A549 (cell line): ENCODE measurements around the gene ATP5ME. TPM values are rescaled to one million over a fixed set of nuclear protein-coding genes. Genes with fewer than 3 reads are reported as not detected.

Source experiments
- ATAC-seq, 2 experiments: fragments of 200-7000 bp in 1 of 2; fragments of >200 bp in 1 of 2; cut with Nextera tagmentation in 1 of 2; cut with Tn5 transposase in 1 of 2; 3 replicates each; pipeline versions ENCODE4 v1.8.0 to v1.9.1; 2018 to 2020; ENCODE audit warnings: mild to moderate bottlenecking in 1 of 2, moderate library complexity in 1 of 2
- CTCF ChIA-PET: fragments of 300-600 bp; sonication (Branson Sonifier 250); formaldehyde crosslinking; extraction: SDS; loops from one replicate; lab custom pipeline; 2021; ENCODE audit warnings: antibody characterized with exemption, inconsistent platforms; lab: Yijun Ruan, JAX
- POLR2A ChIA-PET: fragments of 350-600 bp; formaldehyde crosslinking; extraction: SDS; loops from one replicate; lab custom pipeline; 2021; ENCODE audit warnings: antibody characterized with exemption, inconsistent platforms; lab: Yijun Ruan, JAX
- DNase-seq, 2 experiments: peaks; one replicate each; pipeline versions ENCODE4 v3.0.0 to v3.0.0-alpha.2; 2011 to 2016; ENCODE audit warnings: low read depth in 1 of 2, low spot score in 1 of 2
- FAIRE-seq: peaks from 2 replicates; lab custom pipeline; 2011; peaks lifted over from hg19 to GRCh38; lab: Jason Lieb, UNC
- H3K27ac ChIP-seq, 2 experiments: fragments of >200 bp; sonication (Bioruptor Twin); formaldehyde crosslinking; 3 replicates each; pipeline ENCODE4 v1.5.1; 2016 to 2017
- H3K4me1 ChIP-seq: fragments of >200 bp; sonication (Bioruptor Twin); formaldehyde crosslinking; 3 replicates; pipeline ENCODE4 v1.6.1; 2016
- H3K4me2 ChIP-seq: fragments of >200 bp; sonication (Bioruptor Twin); formaldehyde crosslinking; 3 replicates; pipeline ENCODE4 v1.6.1; 2016
- H3K4me3 ChIP-seq: fragments of >200 bp; sonication (Bioruptor Twin); formaldehyde crosslinking; 3 replicates; pipeline ENCODE4 v1.5.1; 2016
- H3K9me3 ChIP-seq: fragments of >200 bp; sonication (Bioruptor Twin); formaldehyde crosslinking; 3 replicates; pipeline ENCODE4 v1.6.1; 2016
- BHLHE40 ChIP-seq: IDR thresholded peaks from 2 replicates; pipeline ENCODE4 v1.6.1; 2012; ENCODE audit warnings: low read depth, low read length, inconsistent platforms
- CBX2 ChIP-seq: fragments of 200-600 bp; sonication (generic); IDR thresholded peaks from 2 replicates; pipeline ENCODE4 v1.6.1; 2016; ENCODE audit warnings: low read depth, mild to moderate bottlenecking, borderline replicate concordance
- CBX8 ChIP-seq: fragments of 200-600 bp; sonication (generic); IDR thresholded peaks from 2 replicates; pipeline ENCODE4 v1.6.1; 2016
- CHD2 ChIP-seq: fragments of 150-350 bp; IDR thresholded peaks from 2 replicates; pipeline ENCODE4 v1.6.1; 2014; ENCODE audit warnings: low read length; ENCODE audit not compliant: partially characterized antibody
- EP300 ChIP-seq, 2 experiments: fragments of >200 bp; sonication (Bioruptor Twin); formaldehyde crosslinking; IDR thresholded peaks; 2 replicates in 1 of 2; 3 replicates in 1 of 2; pipeline ENCODE4 v1.6.1; 2016 to 2017
- FOXS1 ChIP-seq: fragments of 250-450 bp; sonication (Bioruptor Pico); IDR thresholded peaks from 2 replicates; pipeline ENCODE4 v1.5.0; 2020; ENCODE audit warnings: mild to moderate bottlenecking, moderate library complexity
- HOXA7 ChIP-seq: fragments of 250-450 bp; sonication (Bioruptor Pico); IDR thresholded peaks from 2 replicates; pipeline ENCODE4 v1.5.0; 2020; ENCODE audit warnings: mild to moderate bottlenecking, moderate library complexity
- JUN ChIP-seq, 2 experiments: fragments of >200 bp; sonication (Bioruptor Twin); formaldehyde crosslinking; IDR thresholded peaks; 2 replicates in 1 of 2; 3 replicates in 1 of 2; pipeline ENCODE4 v1.6.1; 2016 to 2017
- JUNB ChIP-seq: fragments of >200 bp; sonication (Bioruptor Twin); formaldehyde crosslinking; IDR thresholded peaks from 2 replicates; pipeline ENCODE4 v1.6.1; 2016
- KDM5A ChIP-seq: fragments of 200-600 bp; sonication (generic); IDR thresholded peaks from 2 replicates; pipeline ENCODE4 v1.6.1; 2016; ENCODE audit warnings: antibody characterized with exemption, mild to moderate bottlenecking
- MAFK ChIP-seq: fragments of 450-650 bp; IDR thresholded peaks from 2 replicates; pipeline ENCODE4 v1.6.1; 2014; ENCODE audit not compliant: partially characterized antibody
- MAZ ChIP-seq: fragments of 150-350 bp; IDR thresholded peaks from 2 replicates; pipeline ENCODE4 v1.6.1; 2014; ENCODE audit warnings: antibody characterized with exemption, low read depth, low read length, borderline replicate concordance
- NFE2L2 ChIP-seq: fragments of 150-350 bp; conservative IDR thresholded peaks from 2 replicates; pipeline ENCODE4 v1.6.1; 2014; ENCODE audit warnings: low read length
- NPAS2 ChIP-seq: fragments of 250-450 bp; sonication (Bioruptor Pico); IDR thresholded peaks from 2 replicates; pipeline ENCODE4 v1.8.0; 2022; ENCODE audit warnings: mild to moderate bottlenecking, moderate library complexity, borderline replicate concordance
- PHF8 ChIP-seq: fragments of 200-600 bp; sonication (generic); IDR thresholded peaks from 2 replicates; pipeline ENCODE4 v1.6.1; 2016; ENCODE audit warnings: low read depth, mild to moderate bottlenecking, antibody characterized with exemption, moderate library complexity, borderline replicate concordance
- POLR2AphosphoS2 ChIP-seq: conservative IDR thresholded peaks from 2 replicates; pipeline ENCODE4 v1.6.1; 2012; ENCODE audit warnings: low read length, improper control_type of control experiment, inconsistent platforms
- RAD21 ChIP-seq, 2 experiments: fragments of >200 bp in 1 of 2; sonication (Bioruptor Twin) in 1 of 2; formaldehyde crosslinking in 1 of 2; IDR thresholded peaks in 1 of 2; conservative IDR thresholded peaks in 1 of 2; 2 replicates in 1 of 2; 3 replicates in 1 of 2; pipeline ENCODE4 v1.6.1; 2012 to 2018; ENCODE audit warnings: inconsistent platforms in 1 of 2
- RARB ChIP-seq: fragments of 250-450 bp; sonication (Bioruptor Pico); IDR thresholded peaks from 2 replicates; pipeline ENCODE4 v1.8.0; 2021; ENCODE audit warnings: mild to moderate bottlenecking, moderate library complexity
- RCOR1 ChIP-seq: fragments of 150-350 bp; IDR thresholded peaks from 2 replicates; pipeline ENCODE4 v1.6.1; 2014; ENCODE audit warnings: antibody characterized with exemption, low read length, low read depth
- RFX5 ChIP-seq: fragments of 450-650 bp; IDR thresholded peaks from 2 replicates; pipeline ENCODE4 v1.7.1; 2014; ENCODE audit warnings: antibody characterized with exemption, mild to moderate bottlenecking, moderate library complexity
- RNF2 ChIP-seq: fragments of 200-600 bp; sonication (generic); IDR thresholded peaks from 2 replicates; pipeline ENCODE4 v1.6.1; 2016; ENCODE audit warnings: low read depth, mild to moderate bottlenecking, antibody characterized with exemption, moderate library complexity, borderline replicate concordance
- TFCP2L1 ChIP-seq: fragments of 250-450 bp; sonication (Bioruptor Pico); IDR thresholded peaks from 2 replicates; pipeline ENCODE4 v1.5.0; 2021; ENCODE audit warnings: mild to moderate bottlenecking
- WGBS: methylation state at CpG from one replicate; pipeline ENCODE4 v1.1.6; 2017; ENCODE audit errors: missing lambda C conversion rate; 5-methylcytosine and 5-hydroxymethylcytosine counted together
- polyA plus RNA-seq, 4 experiments: library from polyadenylated mRNA; depleted of rRNA in 3 of 4; stranded (reverse); fragments of >200 nt; fragmentation: RNase III in 1 of 4; extraction: RNeasy Plus Mini Kit Qiagen cat#74134 plus additional on column Dnase treatment in 1 of 4; gene quantifications; 2 replicates in 3 of 4; 3 replicates in 1 of 4; pipeline ENCODE4 v1.2.3, GENCODE V29; 2011 to 2017
- TF ChIP-seq, protein P1 (sequence below): IDR thresholded peaks from 2 replicates; pipeline ENCODE4 v1.6.1; 2012
- TF ChIP-seq, protein P2 (sequence below): fragments of 250-450 bp; sonication (Bioruptor Pico); IDR thresholded peaks from 2 replicates; pipeline ENCODE4 v1.5.0; 2021; ENCODE audit warnings: mild to moderate bottlenecking, moderate library complexity, borderline replicate concordance
- TF ChIP-seq, protein P3 (sequence below): fragments of 450-650 bp; IDR thresholded peaks from 2 replicates; pipeline ENCODE4 v1.6.1; 2014; ENCODE audit warnings: antibody characterized with exemption
- TF ChIP-seq, protein P4 (sequence below): IDR thresholded peaks from 2 replicates; pipeline ENCODE4 v1.6.1; 2012
- TF ChIP-seq, protein P5 (sequence below): fragments of >200 bp; sonication (Bioruptor Twin); formaldehyde crosslinking; IDR thresholded peaks from 2 replicates; pipeline ENCODE4 v1.6.1; 2016
- TF ChIP-seq, protein P6 (sequence below): fragments of >200 bp; sonication (Bioruptor Twin); formaldehyde crosslinking; IDR thresholded peaks from 3 replicates; pipeline ENCODE4 v1.5.1; 2016
- TF ChIP-seq, protein P7 (sequence below): fragments of 150-350 bp; IDR thresholded peaks from 2 replicates; pipeline ENCODE4 v1.6.1; 2014; ENCODE audit warnings: low read depth, mild to moderate bottlenecking, low read length

The ATP5ME gene
- polyA plus RNA-seq, 2 of the 4 experiments (the other 2 are of a cell fraction), result 198 to 659 TPM

DNA sequence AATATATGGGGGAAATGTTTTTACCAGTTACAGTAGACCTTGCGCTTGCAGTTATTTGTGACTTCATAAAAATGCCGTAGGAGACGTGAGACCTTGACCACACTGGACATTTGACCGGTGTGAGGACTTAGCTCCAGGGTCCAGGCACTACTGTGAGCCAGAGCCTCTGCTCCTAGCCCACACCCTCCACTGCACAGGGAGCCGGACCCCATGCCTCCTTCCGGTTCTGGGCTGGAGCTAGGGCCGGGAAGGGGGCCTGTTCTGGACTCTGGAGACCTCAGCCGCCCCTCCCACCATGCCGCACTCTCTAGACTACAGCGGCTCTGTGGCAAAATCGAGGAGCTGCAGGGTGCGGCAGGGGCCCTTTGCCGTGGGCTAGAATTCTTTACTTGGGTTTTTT, 36.8 kb upstream of the ATP5ME start:
- TF ChIP-seq, protein P1, sequence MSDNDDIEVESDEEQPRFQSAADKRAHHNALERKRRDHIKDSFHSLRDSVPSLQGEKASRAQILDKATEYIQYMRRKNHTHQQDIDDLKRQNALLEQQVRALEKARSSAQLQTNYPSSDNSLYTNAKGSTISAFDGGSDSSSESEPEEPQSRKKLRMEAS, result no peak
- TF ChIP-seq KDM5A, result no peak
- TF ChIP-seq HOXA7, result no peak
- TF ChIP-seq, protein P2, sequence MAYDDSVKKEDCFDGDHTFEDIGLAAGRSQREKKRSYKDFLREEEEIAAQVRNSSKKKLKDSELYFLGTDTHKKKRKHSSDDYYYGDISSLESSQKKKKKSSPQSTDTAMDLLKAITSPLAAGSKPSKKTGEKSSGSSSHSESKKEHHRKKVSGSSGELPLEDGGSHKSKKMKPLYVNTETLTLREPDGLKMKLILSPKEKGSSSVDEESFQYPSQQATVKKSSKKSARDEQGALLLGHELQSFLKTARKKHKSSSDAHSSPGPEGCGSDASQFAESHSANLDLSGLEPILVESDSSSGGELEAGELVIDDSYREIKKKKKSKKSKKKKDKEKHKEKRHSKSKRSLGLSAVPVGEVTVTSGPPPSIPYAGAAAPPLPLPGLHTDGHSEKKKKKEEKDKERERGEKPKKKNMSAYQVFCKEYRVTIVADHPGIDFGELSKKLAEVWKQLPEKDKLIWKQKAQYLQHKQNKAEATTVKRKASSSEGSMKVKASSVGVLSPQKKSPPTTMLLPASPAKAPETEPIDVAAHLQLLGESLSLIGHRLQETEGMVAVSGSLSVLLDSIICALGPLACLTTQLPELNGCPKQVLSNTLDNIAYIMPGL (CRISPR knock-in tag), result no peak
- TF ChIP-seq, protein P3, sequence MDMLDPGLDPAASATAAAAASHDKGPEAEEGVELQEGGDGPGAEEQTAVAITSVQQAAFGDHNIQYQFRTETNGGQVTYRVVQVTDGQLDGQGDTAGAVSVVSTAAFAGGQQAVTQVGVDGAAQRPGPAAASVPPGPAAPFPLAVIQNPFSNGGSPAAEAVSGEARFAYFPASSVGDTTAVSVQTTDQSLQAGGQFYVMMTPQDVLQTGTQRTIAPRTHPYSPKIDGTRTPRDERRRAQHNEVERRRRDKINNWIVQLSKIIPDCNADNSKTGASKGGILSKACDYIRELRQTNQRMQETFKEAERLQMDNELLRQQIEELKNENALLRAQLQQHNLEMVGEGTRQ, result no peak
- TF ChIP-seq EP300 (IDR thresholded peaks at IDR 0.05), result no peak
- no peak for TF ChIP-seq NPAS2 (CRISPR knock-in tag)
- no peak for TF ChIP-seq NFE2L2
- TF ChIP-seq, protein P4, sequence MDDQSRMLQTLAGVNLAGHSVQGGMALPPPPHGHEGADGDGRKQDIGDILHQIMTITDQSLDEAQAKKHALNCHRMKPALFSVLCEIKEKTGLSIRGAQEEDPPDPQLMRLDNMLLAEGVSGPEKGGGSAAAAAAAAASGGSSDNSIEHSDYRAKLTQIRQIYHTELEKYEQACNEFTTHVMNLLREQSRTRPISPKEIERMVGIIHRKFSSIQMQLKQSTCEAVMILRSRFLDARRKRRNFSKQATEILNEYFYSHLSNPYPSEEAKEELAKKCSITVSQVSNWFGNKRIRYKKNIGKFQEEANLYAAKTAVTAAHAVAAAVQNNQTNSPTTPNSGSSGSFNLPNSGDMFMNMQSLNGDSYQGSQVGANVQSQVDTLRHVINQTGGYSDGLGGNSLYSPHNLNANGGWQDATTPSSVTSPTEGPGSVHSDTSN, result no peak
- no peak for TF ChIP-seq RARB (CRISPR knock-in tag)
- TF ChIP-seq RAD21 (conservative IDR thresholded peaks at IDR 0.05 in 1 of 2, IDR thresholded peaks at IDR 0.05 in 1 of 2), result no peak
- TF ChIP-seq FOXS1 (CRISPR knock-in tag), result no peak
- no peak for TF ChIP-seq CHD2
- no peak for TF ChIP-seq CBX2
- no peak for TF ChIP-seq PHF8
- no peak for TF ChIP-seq POLR2AphosphoS2
- TF ChIP-seq, protein P5, sequence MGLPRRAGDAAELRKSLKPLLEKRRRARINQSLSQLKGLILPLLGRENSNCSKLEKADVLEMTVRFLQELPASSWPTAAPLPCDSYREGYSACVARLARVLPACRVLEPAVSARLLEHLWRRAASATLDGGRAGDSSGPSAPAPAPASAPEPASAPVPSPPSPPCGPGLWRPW, result no peak
- no peak for TF ChIP-seq CBX8
- TF ChIP-seq MAFK, result no peak
- no peak for TF ChIP-seq RNF2
- no peak for FAIRE-seq
- DNase-seq, result no peak
- ChIA-PET CTCF (no interaction called here), POLR2A (no interaction called here)
- no peak for ATAC-seq
- H3K4me3 ChIP-seq, result no peak overlapping the region
- H3K27ac ChIP-seq, result no peak overlapping the region
- H3K9me3 ChIP-seq, result no peaks in the 10 kb centered on the region
- H3K4me2 ChIP-seq, result no peak overlapping the region
- WGBS, result 93% methylated on average over 8 of the region's 13 CpGs
- peaks cover 5% of the 10 kb centered on the region; the same call in 1 of the 3 replicates for H3K4me1 ChIP-seq

DNA sequence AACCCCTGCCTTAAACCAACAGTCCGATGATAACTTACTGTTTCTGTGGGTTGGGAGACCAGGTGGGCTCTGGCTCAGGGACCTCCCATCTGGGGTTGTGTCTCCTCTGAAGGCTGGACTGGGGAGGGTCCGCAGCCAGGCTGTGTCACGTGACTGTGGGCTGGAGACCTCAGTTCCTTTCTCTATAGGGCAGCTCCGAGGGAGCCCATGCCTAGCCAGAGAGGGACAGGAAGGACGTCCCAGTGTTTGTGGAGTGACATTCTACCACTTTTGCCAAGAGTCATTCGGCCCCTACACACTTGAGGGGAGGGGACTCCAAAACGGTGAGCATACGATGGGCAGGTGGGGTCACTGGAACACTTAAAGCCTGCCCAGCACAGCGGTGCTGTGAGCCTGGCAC, 36.0 kb upstream of the ATP5ME start:
- Histone ChIP-seq H3K9me3 (no peaks in the 10 kb centered on the region), H3K4me3 (no peak overlapping the region), H3K27ac (no peak overlapping the region), H3K4me2 (no peak overlapping the region), H3K4me1 (peaks cover 6% of the 10 kb centered on the region; the same call in 2 of the 3 replicates)
- DNase-seq (no peak), ATAC-seq (no peak), FAIRE-seq (no peak)
- ChIA-PET CTCF (no interaction called here), POLR2A (no interaction called here)
- 84% methylated on average over 8 of the region's 9 CpGs for WGBS
- TF ChIP-seq TFCP2L1 (CRISPR knock-in tag) (no peak), NFE2L2 (no peak), RCOR1 (no peak), MAFK (no peak), MAZ (no peak), CBX2 (no peak), JUNB (no peak), NPAS2 (CRISPR knock-in tag) (no peak), BHLHE40 (no peak), RFX5 (no peak), JUN (IDR thresholded peaks at IDR 0.05) (no peak), CHD2 (no peak)
- TF ChIP-seq, protein P4, result no peak
- TF ChIP-seq, protein P6, sequence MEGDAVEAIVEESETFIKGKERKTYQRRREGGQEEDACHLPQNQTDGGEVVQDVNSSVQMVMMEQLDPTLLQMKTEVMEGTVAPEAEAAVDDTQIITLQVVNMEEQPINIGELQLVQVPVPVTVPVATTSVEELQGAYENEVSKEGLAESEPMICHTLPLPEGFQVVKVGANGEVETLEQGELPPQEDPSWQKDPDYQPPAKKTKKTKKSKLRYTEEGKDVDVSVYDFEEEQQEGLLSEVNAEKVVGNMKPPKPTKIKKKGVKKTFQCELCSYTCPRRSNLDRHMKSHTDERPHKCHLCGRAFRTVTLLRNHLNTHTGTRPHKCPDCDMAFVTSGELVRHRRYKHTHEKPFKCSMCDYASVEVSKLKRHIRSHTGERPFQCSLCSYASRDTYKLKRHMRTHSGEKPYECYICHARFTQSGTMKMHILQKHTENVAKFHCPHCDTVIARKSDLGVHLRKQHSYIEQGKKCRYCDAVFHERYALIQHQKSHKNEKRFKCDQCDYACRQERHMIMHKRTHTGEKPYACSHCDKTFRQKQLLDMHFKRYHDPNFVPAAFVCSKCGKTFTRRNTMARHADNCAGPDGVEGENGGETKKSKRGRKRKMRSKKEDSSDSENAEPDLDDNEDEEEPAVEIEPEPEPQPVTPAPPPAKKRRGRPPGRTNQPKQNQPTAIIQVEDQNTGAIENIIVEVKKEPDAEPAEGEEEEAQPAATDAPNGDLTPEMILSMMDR, result no peak
- TF ChIP-seq, protein P7, sequence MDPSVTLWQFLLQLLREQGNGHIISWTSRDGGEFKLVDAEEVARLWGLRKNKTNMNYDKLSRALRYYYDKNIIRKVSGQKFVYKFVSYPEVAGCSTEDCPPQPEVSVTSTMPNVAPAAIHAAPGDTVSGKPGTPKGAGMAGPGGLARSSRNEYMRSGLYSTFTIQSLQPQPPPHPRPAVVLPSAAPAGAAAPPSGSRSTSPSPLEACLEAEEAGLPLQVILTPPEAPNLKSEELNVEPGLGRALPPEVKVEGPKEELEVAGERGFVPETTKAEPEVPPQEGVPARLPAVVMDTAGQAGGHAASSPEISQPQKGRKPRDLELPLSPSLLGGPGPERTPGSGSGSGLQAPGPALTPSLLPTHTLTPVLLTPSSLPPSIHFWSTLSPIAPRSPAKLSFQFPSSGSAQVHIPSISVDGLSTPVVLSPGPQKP, result no peak
